TTC549 (cell line): ENCODE results near the gene SLC9A7.

Experiments
- FAIRE-seq: peaks from 2 replicates; lab custom pipeline; 2012; peaks lifted over from hg19 to GRCh38; lab: Jason Lieb, UNC

SLC9A7 gene

GRCh38 chrX:46703980-46704379, 54.9 kb downstream of the SLC9A7 start:
- no peak for FAIRE-seq

GRCh38 chrX:46698691-46699090, 60.2 kb downstream of the SLC9A7 start:
- no peak for FAIRE-seq

- FAIRE-seq = no peak
Observed at GRCh38 chrX:46695491-46695890, 63.4 kb downstream of the SLC9A7 start.

- no peak for FAIRE-seq
Observed at GRCh38 chrX:46694549-46694948, 64.4 kb downstream of the SLC9A7 start.

- no peak for FAIRE-seq
Observed at GRCh38 chrX:46693149-46693548, 65.8 kb downstream of the SLC9A7 start.

GRCh38 chrX:46690818-46691217, 68.1 kb downstream of the SLC9A7 start:
- no peak for FAIRE-seq

- no peak for FAIRE-seq
Observed at GRCh38 chrX:46687619-46688018, 71.3 kb downstream of the SLC9A7 start.

GRCh38 chrX:46686003-46686645, 72.8 kb downstream of the SLC9A7 start:
- FAIRE-seq = peak; percentile 52

GRCh38 chrX:46683048-46683447, 75.9 kb downstream of the SLC9A7 start:
- no peak for FAIRE-seq

GRCh38 chrX:46681849-46682248, 77.1 kb downstream of the SLC9A7 start:
- no peak for FAIRE-seq

GRCh38 chrX:46678232-46678631, 80.7 kb downstream of the SLC9A7 start:
- no peak for FAIRE-seq

- no peak for FAIRE-seq
Observed at GRCh38 chrX:46676399-46677356, 82.2 kb downstream of the SLC9A7 start.

- no peak for FAIRE-seq
Observed at GRCh38 chrX:46673620-46674359, 85.1 kb downstream of the SLC9A7 start.

- FAIRE-seq = no peak
Observed at GRCh38 chrX:46670316-46670715, 88.6 kb downstream of the SLC9A7 start.

GRCh38 chrX:46666831-46667230, 92.1 kb downstream of the SLC9A7 start:
- no peak for FAIRE-seq

- no peak for FAIRE-seq
Observed at GRCh38 chrX:46665232-46666152, 93.4 kb downstream of the SLC9A7 start.

GRCh38 chrX:46662188-46662958, 96.5 kb downstream of the SLC9A7 start:
- FAIRE-seq = no peak

- no peak for FAIRE-seq
Observed at GRCh38 chrX:46653482-46653881, 105.4 kb downstream of the SLC9A7 start.

GRCh38 chrX:46649421-46650260, 109.3 kb downstream of the SLC9A7 start:
- no peak for FAIRE-seq

GRCh38 chrX:46648660-46649059, 110.3 kb downstream of the SLC9A7 start:
- FAIRE-seq = no peak
